Measurements from ENCODE around the gene OXA1L.
"Not testable (repeated sequence)": the region's sequence is repeated elsewhere in the genome, so short reads cannot be mapped to it uniquely, and the experiment has no call there.

The OXA1L gene

DNA sequence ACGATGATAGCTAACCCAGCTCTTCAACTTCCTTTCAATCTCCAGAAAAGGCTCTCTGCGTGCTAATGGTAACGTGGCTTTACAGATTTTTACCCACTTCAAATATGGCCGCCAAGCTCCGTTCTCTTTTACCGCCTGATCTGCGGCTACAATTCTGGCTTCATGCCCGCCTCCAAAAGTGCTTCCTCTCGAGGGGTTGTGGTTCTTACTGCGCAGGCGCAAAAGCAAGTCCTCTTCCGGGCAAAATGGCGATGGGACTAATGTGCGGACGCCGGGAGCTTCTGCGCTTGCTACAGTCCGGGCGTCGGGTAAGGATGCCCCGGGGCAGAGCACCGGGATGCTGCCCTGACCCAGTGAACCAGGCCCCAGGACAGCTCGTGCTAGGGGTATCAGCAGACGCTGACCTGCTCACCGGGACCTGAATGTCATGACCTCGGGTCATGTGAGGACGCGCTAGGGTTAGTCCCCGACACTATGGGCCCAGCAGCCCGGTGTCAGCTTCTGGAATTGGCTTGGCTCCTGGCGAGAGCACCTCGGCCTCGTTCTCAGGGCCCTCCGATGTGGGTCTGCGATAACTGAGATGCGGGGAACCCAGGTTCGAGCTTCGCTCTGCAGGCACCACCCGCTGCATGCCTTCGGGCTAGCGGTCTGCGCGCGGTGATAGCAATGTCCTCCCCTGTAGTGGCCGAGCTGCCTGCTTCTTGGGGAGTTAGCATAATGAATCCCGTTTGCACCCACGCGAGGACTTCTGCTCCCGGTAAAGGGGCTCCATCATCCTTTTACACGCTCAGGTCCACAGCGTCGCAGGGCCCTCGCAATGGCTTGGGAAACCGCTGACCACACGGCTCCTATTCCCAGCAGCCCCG is at the start of gene OXA1L:
OXA1L (plus strand) TSS at position 232 of the 866 bp plus-strand sequence; CDS start at position 246, 14 bp downstream.
- peak; percentile 94 for DNase-seq

GRCh38 chr14:22718091-22718490 is 48.4 kb upstream of the OXA1L start:
- no peak for DNase-seq

DNA sequence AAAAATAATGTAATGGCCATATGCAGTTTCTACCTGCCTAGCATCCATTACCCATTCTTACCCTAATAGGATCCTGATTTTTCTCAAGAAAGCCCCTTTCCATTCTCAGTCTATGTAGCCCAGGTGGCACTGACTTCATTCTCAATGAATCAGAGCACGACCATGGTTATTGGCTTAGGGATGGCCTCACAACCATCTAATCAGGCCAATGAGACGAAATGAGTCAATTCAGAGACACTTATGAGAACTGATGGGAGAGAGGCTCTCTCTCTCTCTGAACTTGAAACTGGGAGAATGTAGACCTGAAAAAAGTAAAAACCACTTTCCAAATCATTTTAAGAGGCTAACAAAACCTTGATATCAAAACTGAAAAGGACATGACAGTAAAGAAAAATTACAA is 45.3 kb upstream of the OXA1L start:
- DNase-seq: no peak

DNA sequence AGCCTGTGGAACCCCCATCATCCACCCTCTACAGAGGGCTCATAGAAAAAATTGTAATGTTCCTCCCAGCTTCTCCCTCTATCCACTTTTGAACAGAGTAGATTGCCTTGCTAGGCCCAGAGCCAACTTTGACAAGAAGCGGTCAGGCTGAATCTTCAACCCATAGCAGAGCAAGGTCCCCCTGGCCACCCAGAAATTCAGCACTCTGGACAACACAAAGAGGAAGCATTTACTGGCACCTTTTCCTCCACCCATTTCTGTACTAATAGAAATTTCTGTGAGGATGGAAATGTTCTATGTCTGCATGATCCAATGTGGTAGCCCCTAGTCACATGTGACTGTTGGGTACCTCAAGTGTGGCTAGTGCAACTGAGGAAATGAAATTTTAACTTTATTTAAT is 42.7 kb upstream of the OXA1L start:
- DNase-seq: no peak

DNA sequence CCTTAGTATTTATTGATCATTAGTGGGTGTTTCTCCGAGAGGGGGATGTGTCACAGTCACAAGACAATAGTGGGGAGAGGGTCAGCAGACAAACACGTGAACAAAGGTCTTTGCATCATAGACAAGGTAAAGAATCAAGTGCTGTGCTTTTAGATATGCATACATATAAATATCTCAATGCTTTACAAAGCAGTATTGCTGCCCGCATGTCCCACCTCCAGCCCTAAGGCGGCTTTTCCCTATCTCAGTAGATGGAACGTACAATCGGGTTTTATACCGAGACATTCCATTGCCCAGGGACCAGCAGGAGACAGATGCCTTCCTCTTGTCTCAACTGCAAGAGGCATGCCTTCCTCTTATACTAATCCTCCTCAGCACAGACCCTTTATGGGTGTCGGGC is 41.6 kb upstream of the OXA1L start:
- DNase-seq: not testable (repeated sequence)

DNA sequence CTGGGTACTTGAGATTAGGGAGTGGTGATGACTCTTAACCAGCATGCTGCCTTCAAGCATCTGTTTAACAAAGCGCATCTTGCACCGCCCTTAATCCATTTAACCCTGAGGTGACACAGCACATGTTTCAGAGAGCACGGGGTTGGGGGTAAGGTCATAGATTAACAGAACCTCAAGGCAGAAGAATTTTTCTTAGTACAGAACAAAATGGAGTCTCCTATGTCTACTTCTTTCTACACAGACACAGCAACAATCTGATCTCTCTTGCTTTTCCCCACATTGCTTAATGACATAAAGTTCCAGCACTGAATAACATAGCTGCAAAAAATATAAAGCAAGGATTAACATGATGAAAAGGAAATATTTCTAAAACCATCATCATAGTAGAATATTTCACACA is 41.1 kb upstream of the OXA1L start:
- not testable (repeated sequence) for DNase-seq

GRCh38 chr14:22726012-22726411 is 40.5 kb upstream of the OXA1L start:
- no peak for DNase-seq

GRCh38 chr14:22732062-22732461 is 34.4 kb upstream of the OXA1L start:
- not testable (repeated sequence) for DNase-seq

- no peak for DNase-seq
Measured at GRCh38 chr14:22733829-22734228, 32.7 kb upstream of the OXA1L start.

- no peak for DNase-seq
Measured at GRCh38 chr14:22735096-22735495, 31.4 kb upstream of the OXA1L start.

DNA sequence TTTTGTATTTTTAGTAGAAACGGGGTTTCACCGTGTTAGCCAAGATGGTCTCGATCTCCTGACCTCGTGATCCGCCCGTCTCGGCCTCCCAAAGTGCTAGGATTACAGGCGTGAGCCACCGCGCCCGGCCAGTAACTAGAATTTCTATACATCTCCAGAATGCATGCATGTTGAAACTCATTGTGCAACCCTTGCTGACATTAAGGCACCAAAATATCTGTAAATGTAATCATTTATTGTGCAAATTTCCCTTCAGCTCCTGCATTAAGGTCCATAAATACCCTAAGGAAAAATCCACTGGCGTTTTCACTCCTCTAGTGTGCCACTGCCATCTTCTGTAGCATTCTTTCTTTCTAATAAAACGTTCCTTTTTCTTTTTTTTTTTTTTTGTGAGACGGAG is 30.1 kb upstream of the OXA1L start:
- DNase-seq: not testable (repeated sequence)

- peak; percentile 62 for DNase-seq
Measured at GRCh38 chr14:22737052-22737451, 29.4 kb upstream of the OXA1L start.

GRCh38 chr14:22739423-22739822 is 27.1 kb upstream of the OXA1L start:
- no peak for DNase-seq

- DNase-seq: no peak
Measured at GRCh38 chr14:22740020-22740419, 26.5 kb upstream of the OXA1L start.

- DNase-seq: no peak
Measured at GRCh38 chr14:22747769-22748168, 18.7 kb upstream of the OXA1L start.

- DNase-seq: no peak
Measured at GRCh38 chr14:22748206-22748605, 18.3 kb upstream of the OXA1L start.

GRCh38 chr14:22748631-22749068 is 17.8 kb upstream of the OXA1L start:
- no peak for DNase-seq

- no peak for DNase-seq
Measured at GRCh38 chr14:22752422-22752821, 14.1 kb upstream of the OXA1L start.

- DNase-seq: no peak
Measured at GRCh38 chr14:22753586-22753985, 12.9 kb upstream of the OXA1L start.

DNA sequence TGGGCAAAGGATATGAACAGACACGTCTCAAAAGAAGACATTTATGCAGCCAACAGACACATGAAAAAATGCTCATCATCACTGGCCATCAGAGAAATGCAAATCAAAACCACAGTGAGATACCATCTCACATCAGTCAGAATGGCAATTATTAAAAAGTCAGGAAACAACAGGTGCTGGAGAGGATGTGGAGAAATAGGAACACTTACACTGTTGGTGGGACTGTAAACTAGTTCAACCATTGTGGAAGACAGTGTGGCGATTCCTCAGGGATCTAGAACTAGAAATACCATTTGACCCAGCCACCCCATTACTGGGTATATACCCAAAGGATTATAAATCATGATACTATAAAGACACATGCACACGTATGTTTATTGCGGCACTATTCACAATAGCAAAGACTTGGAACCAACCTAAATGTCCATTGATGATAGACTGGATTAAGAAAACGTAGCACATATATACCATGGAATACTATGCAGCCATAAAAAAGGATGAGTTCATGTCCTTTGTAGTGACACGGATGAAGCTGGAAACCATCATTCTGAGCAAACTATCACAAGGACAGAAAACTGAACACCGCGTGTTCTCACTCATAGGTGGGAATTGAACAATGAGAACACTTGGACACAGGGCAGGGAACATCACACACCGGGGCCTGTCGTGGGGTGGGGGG is 8.4 kb upstream of the OXA1L start:
- not testable (repeated sequence) for DNase-seq

- DNase-seq: no peak
Measured at GRCh38 chr14:22761734-22762133, 4.8 kb upstream of the OXA1L start.

DNA sequence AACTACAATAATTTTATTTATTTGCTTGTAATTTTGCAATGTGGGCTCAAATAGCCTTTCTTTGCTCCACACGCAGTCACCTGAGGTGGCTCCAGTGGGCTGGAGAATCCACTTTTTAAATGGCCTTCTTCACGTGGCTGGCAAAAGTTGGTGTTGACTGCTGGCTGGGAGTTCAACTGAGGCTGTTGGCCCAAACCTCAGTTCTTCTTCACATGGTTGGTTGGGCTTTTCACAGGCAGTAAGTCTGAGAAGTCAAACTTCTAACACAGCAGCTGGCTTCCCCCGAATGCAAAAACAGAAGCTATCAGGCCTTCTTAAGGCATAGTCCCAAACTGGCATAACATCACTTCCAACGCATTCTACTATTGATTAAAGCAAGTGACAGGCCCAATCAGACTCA is 2.1 kb upstream of the OXA1L start:
- DNase-seq: no peak

GRCh38 chr14:22767323-22767589 is 768 bp downstream of the OXA1L start:
- DNase-seq: no peak

- peak; percentile 4 for DNase-seq
Measured at GRCh38 chr14:22768947-22769346, 2.5 kb downstream of the OXA1L start.

- no peak for DNase-seq
Measured at GRCh38 chr14:22769369-22769768, 2.9 kb downstream of the OXA1L start.
